Tibial nerve (tissue), 4 donors: ENCODE measurements around the gene STK38. TPM values are rescaled to one million over a fixed set of nuclear protein-coding genes. Genes with fewer than 3 reads are reported as not detected.
A peak's percentile ranks its signal among the peaks of the same experiment; 100 is the strongest.
"Not testable (repeated sequence)": the region's sequence is repeated elsewhere in the genome, so short reads cannot be mapped to it uniquely, and the experiment has no call there.

Source experiments
- DNase-seq, 2 donors: peaks; one replicate each; pipeline ENCODE4 v3.0.0-alpha.2; 2019; ENCODE audit warnings: low spot score in 2 of 2
- H3K27ac ChIP-seq, 4 donors: fragments of 200-600 bp; sonication (generic) in 3 of 4; one replicate each; pipeline ENCODE4 v1.5.1; 2017 to 2019; ENCODE audit warnings: mild to moderate bottlenecking in 1 of 4
- H3K27me3 ChIP-seq, 2 donors: fragments of 200-600 bp; sonication (generic) in 1 of 2; one replicate each; pipeline versions ENCODE4 v1.5.1 to v1.6.0; 2017 to 2019
- H3K36me3 ChIP-seq, 3 donors: fragments of 200-600 bp; sonication (generic); one replicate each; pipeline ENCODE4 v1.5.1; 2018 to 2019
- H3K4me1 ChIP-seq, 4 donors: fragments of 200-600 bp; sonication (generic) in 3 of 4; one replicate each; pipeline ENCODE4 v1.5.1; 2017 to 2019
- H3K4me3 ChIP-seq, 4 donors: fragments of 200-600 bp; sonication (generic) in 3 of 4; one replicate each; pipeline ENCODE4 v1.5.1; 2017 to 2019; ENCODE audit warnings: mild to moderate bottlenecking in 1 of 4, moderate library complexity in 1 of 4
- H3K9me3 ChIP-seq, 4 donors: fragments of 200-600 bp; sonication (generic) in 3 of 4; one replicate each; pipeline ENCODE4 v1.5.1; 2017 to 2019
- EP300 ChIP-seq, 2 donors: sonication (generic); formaldehyde crosslinking; IDR thresholded peaks; one replicate each; pipeline ENCODE4 v1.6.1; 2017; ENCODE audit warnings: antibody characterized with exemption in 2 of 2, mild to moderate bottlenecking in 1 of 2
- POLR2A ChIP-seq, 2 donors: fragments of 450-650 bp; IDR thresholded peaks; one replicate each; pipeline ENCODE4 v1.6.1; 2017; ENCODE audit warnings: antibody characterized with exemption in 2 of 2, mild to moderate bottlenecking in 2 of 2, moderate library complexity in 2 of 2
- WGBS, 2 donors: methylation state at CpG; one replicate each; pipeline ENCODE4 v1.1.5; 2018; 5-methylcytosine and 5-hydroxymethylcytosine counted together
- small RNA-seq: library from RNA; depleted of rRNA; stranded (forward); fragments of <200 nt; gene quantifications from one replicate; pipeline ENCODE3, GENCODE V24; 2016
- total RNA-seq, 4 donors: library from RNA; depleted of rRNA; stranded (reverse); fragments of >200 nt; gene quantifications; one replicate each; pipeline ENCODE4 v1.1.0, GENCODE V29; 2016
- TF ChIP-seq, protein P1 (sequence below), 5 experiments: fragments of 200-600 bp in 3 of 5; fragments of 450-650 bp in 2 of 5; sonication (generic) in 3 of 5; IDR thresholded peaks; one replicate each; pipeline ENCODE4 v1.5.1; 2016 to 2019; ENCODE audit warnings: antibody characterized with exemption in 5 of 5, mild to moderate bottlenecking in 3 of 5, moderate library complexity in 2 of 5

Gene STK38
- total RNA-seq, 4 donors from 2014 or later, result 38.1 to 61.7 (median 49.1) TPM

- Histone ChIP-seq H3K9me3 (no peaks in the 10 kb centered on the region), H3K4me3 (no peak overlapping the region), H3K4me1 (peaks cover 0 to 20% (median 0%) of the 10 kb centered on the region in 4 donors), H3K36me3 (peaks cover 0 to 6% (median 0%) of the 10 kb centered on the region in 3 donors), H3K27me3 (no peaks in the 10 kb centered on the region), H3K27ac (no peak overlapping the region)
- DNase-seq, result no peak
- TF ChIP-seq POLR2A (IDR thresholded peaks at IDR 0.05), result no peak
- TF ChIP-seq EP300 (IDR thresholded peaks at IDR 0.05), result no peak
- TF ChIP-seq, protein P1, sequence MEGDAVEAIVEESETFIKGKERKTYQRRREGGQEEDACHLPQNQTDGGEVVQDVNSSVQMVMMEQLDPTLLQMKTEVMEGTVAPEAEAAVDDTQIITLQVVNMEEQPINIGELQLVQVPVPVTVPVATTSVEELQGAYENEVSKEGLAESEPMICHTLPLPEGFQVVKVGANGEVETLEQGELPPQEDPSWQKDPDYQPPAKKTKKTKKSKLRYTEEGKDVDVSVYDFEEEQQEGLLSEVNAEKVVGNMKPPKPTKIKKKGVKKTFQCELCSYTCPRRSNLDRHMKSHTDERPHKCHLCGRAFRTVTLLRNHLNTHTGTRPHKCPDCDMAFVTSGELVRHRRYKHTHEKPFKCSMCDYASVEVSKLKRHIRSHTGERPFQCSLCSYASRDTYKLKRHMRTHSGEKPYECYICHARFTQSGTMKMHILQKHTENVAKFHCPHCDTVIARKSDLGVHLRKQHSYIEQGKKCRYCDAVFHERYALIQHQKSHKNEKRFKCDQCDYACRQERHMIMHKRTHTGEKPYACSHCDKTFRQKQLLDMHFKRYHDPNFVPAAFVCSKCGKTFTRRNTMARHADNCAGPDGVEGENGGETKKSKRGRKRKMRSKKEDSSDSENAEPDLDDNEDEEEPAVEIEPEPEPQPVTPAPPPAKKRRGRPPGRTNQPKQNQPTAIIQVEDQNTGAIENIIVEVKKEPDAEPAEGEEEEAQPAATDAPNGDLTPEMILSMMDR (IDR thresholded peaks at IDR 0.05), result no peak
Observed at GRCh38 chr6:36459501-36459900, 87.8 kb downstream of the STK38 start.

DNA sequence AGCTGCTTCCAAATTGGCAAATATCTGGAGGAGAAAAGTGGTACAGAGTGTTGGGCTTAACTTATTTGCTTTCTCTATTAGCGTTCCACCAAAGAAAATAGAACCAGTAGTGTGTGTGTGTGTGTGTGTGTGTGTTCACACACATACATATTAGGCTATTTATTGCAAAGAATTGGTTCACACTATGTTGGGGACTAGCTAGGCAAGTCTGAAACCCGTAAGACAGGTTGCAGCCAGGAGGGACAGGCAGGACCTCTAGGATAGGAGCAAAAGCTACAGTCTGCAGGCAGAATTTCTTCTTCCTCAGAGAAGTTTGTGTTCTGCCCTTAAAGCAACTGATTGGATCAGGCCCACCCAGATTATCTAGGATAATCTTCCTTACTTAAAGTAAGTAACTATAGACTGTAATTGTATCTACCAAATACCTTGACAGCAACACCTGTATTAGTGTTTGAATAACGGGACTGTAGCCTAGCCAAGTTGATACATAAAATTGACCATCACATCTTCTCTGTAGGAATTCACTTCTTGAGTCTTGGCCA is 91.7 kb downstream of the STK38 start:
- H3K4me1 ChIP-seq, result peaks cover 0 to 20% (median 0%) of the 10 kb centered on the region in 4 donors
- no peak overlapping the region for H3K4me3 ChIP-seq
- TF ChIP-seq, protein P1 (IDR thresholded peaks at IDR 0.05), result no peak
- TF ChIP-seq EP300 (IDR thresholded peaks at IDR 0.05) (no peak), POLR2A (IDR thresholded peaks at IDR 0.05) (no peak)
- H3K9me3 ChIP-seq, result no peaks in the 10 kb centered on the region
- 88 to 92% methylated on average over 3 of the region's 3 CpGs for WGBS, 2 donors
- H3K36me3 ChIP-seq, result peaks cover 0 to 24% (median 0%) of the 10 kb centered on the region in 3 donors
- DNase-seq, result no peak
- H3K27ac ChIP-seq, result no peak overlapping the region
- no peaks in the 10 kb centered on the region for H3K27me3 ChIP-seq

GRCh38 chr6:36452897-36453296 is 94.4 kb downstream of the STK38 start:
- peaks cover 0 to 37% (median 0%) of the 10 kb centered on the region in 3 donors for H3K36me3 ChIP-seq
- H3K4me3 ChIP-seq, H3K27me3 ChIP-seq, H3K27ac ChIP-seq, DNase-seq, H3K9me3 ChIP-seq: not testable (repeated sequence)
- WGBS, 2 donors, result 97 to 98% methylated on average over 8 of the region's 8 CpGs
- peaks cover 0 to 11% (median 0%) of the 10 kb centered on the region in 4 donors for H3K4me1 ChIP-seq

DNA sequence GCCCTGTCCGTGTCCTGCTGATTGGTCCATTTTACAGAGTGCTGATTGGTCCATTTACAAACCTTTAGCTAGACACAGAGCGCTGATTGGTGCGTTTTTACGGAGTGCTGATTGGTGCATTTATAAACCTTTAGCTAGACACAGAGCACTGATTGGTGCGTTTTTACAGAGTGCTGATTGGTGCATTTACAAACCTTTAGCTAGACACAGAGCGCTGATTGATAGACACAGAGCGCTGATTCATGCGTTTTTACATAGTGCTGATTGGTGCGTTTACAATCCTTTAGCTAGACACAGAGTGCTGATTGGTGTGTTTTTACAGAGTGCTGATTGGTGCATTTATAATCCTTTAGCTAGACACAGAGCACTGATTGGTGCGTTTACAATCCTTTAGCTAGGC is 98.1 kb downstream of the STK38 start:
- Histone ChIP-seq H3K4me1 (peaks cover 3 to 45% (median 11%) of the 10 kb centered on the region in 4 donors), H3K36me3 (peaks cover 0 to 31% (median 0%) of the 10 kb centered on the region in 3 donors)
- not testable (repeated sequence) for H3K4me3 ChIP-seq, H3K27me3 ChIP-seq, DNase-seq, H3K9me3 ChIP-seq, H3K27ac ChIP-seq
- WGBS, 2 donors, result 94 to 99% methylated on average over 10 of the region's 10 CpGs

DNA sequence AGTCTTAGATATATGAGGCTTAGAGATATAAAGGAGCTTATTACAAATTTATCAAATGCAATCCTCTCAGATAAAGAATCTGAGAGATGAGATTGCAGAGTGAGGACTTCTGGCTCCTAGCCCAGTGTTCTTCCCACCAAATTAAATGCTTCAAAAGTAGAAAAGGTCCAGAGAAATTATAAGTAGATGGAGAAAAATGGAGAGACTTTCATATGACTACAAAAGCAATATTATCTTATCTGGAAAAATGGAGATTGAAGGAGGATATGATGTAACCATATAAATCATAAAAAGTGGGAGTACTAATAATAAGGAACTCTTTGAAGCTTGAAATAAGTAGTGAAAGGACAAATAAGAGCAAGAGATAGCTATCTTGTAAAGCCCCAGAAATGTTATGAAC is 101.7 kb downstream of the STK38 start:
- H3K9me3 ChIP-seq, result peaks cover 0 to 4% (median 0%) of the 10 kb centered on the region in 4 donors
- TF ChIP-seq, protein P1 (IDR thresholded peaks at IDR 0.05), result no peak
- TF ChIP-seq EP300 (IDR thresholded peaks at IDR 0.05) (no peak), POLR2A (IDR thresholded peaks at IDR 0.05) (no peak)
- peaks cover 0 to 13% (median 0%) of the 10 kb centered on the region in 3 donors for H3K36me3 ChIP-seq
- no peak overlapping the region for H3K4me3 ChIP-seq
- H3K27me3 ChIP-seq, result no peaks in the 10 kb centered on the region
- peak overlapping the region in 2 of 4 donors; percentile 99 for H3K27ac ChIP-seq
- no peak for DNase-seq
- H3K4me1 ChIP-seq, result peaks cover 3 to 55% (median 20%) of the 10 kb centered on the region in 4 donors

- WGBS, 2 donors, result 41% methylated on average over 3 of the region's 3 CpGs
- Histone ChIP-seq H3K4me1 (peaks cover 3 to 55% (median 20%) of the 10 kb centered on the region in 4 donors), H3K36me3 (peaks cover 0 to 12% (median 0%) of the 10 kb centered on the region in 3 donors)
Observed at GRCh38 chr6:36444470-36444869, 102.8 kb downstream of the STK38 start.

More at GRCh38 chr6:36444470-36444869, 102.8 kb downstream of the STK38 start:
- peak overlapping the region; percentile 84 to 97 (median 90) for H3K4me3 ChIP-seq
- H3K9me3 ChIP-seq, result peaks cover 0 to 4% (median 0%) of the 10 kb centered on the region in 4 donors
- peak overlapping the region; percentile 95 to 99 (median 98) for H3K27ac ChIP-seq
- H3K27me3 ChIP-seq, result no peaks in the 10 kb centered on the region
- no peak for TF ChIP-seq EP300 (IDR thresholded peaks at IDR 0.05)
- no peak for TF ChIP-seq POLR2A (IDR thresholded peaks at IDR 0.05)
- TF ChIP-seq, protein P1 (IDR thresholded peaks at IDR 0.05), result no peak
- DNase-seq, result no peak

Small RNA genes within 50 kb of the gene (small RNA-seq; reads per million reads assigned to genes)
- gene RN7SL502P, result not detected

Other genes with a start within 250 kb of the STK38 start
- gene BNIP5, start 210.6 kb downstream of the STK38 start, total RNA-seq, result not detected
- gene ETV7, start 159.8 kb downstream of the STK38 start, total RNA-seq, result 1 to 10 TPM in 3 of 4 donors, under 1 TPM in 1; 0.60 to 9.2 (median 2.9) TPM
- gene PXT1, start 104.6 kb downstream of the STK38 start, total RNA-seq, result not detected
- 10 to 100 TPM; 48.6 to 64.9 (median 51.8) TPM for gene KCTD20, start 104.5 kb downstream of the STK38 start, total RNA-seq
- 100 to 1,000 TPM; 185 to 260 (median 221) TPM for gene SRSF3, start 46.9 kb upstream of the STK38 start, total RNA-seq
- 100 to 1,000 TPM; 112 to 142 (median 124) TPM for gene CDKN1A, start 131.2 kb upstream of the STK38 start, total RNA-seq
- gene RAB44, start 150.3 kb upstream of the STK38 start, total RNA-seq, result 1 to 10 TPM in 1 of 4 donors, under 1 TPM in 3; 0.30 to 1.0 (median 0.63) TPM